ENCODE data around the gene ABCB11. TPM values are rescaled to one million over a fixed set of nuclear protein-coding genes. Genes with fewer than 3 reads are reported as not detected.

ABCB11 gene
- total and polyA plus RNA-seq, 7 donors = under 0.01 to 0.93 (median 0.55) TPM; not detected in 2

DNA sequence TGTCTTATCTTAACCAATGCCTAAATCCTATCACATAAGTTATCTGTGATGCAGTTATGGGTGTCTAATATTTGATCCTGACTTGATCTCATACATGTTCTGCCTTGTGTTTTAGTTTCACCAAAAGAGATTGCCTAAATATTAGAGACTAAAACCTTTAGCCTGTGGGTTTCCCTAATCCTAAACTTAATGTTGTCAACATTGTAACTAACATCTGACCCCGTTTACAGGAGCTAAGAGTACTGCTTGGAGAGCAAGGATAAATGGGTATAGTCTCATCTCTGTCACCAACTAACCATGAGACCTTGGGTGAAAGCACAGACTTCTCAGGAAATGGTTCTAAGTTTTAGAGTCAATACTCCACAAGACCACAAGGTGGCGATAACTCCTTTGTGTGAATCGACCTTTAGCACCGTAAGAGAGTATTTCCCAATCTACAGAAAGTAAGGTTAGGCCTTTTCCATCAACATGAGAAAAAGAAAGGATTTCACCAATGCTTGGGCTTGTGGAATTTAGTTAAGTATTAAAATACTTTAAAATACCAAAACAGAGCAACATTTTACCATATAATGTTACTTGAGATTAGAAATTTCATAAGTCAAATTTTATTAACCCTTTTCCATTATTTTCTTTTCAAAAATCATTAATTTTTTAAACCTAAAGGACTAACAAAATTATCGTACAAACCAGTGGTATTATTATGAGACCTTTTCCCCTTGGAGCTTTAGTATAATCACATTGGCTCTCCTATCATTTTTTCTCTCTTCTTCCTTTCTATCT lies 69.5 kb downstream of the ABCB11 start:
- H3K27ac ChIP-seq = no peak overlapping the region
- no peaks in the 10 kb centered on the region for H3K4me1 ChIP-seq
- H3K27me3 ChIP-seq = no peaks in the 10 kb centered on the region
- intact Hi-C loops (cut with DNase I) = loop anchor here (5.0 kb wide), 1 partner anchor 171 kb away; no protein-coding TSS in a partner anchor
- no peaks in the 10 kb centered on the region for H3K9me3 ChIP-seq
- 16 to 19% methylated on average over 5 of the region's 5 CpGs for WGBS, 2 donors
- no peak for DNase-seq
- TF ChIP-seq, protein P1, sequence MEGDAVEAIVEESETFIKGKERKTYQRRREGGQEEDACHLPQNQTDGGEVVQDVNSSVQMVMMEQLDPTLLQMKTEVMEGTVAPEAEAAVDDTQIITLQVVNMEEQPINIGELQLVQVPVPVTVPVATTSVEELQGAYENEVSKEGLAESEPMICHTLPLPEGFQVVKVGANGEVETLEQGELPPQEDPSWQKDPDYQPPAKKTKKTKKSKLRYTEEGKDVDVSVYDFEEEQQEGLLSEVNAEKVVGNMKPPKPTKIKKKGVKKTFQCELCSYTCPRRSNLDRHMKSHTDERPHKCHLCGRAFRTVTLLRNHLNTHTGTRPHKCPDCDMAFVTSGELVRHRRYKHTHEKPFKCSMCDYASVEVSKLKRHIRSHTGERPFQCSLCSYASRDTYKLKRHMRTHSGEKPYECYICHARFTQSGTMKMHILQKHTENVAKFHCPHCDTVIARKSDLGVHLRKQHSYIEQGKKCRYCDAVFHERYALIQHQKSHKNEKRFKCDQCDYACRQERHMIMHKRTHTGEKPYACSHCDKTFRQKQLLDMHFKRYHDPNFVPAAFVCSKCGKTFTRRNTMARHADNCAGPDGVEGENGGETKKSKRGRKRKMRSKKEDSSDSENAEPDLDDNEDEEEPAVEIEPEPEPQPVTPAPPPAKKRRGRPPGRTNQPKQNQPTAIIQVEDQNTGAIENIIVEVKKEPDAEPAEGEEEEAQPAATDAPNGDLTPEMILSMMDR (IDR thresholded peaks at IDR 0.05) = peak; percentile 53 to 69 (median 66)
- TF ChIP-seq EP300 (IDR thresholded peaks at IDR 0.05) = no peak
- H3K36me3 ChIP-seq = no peaks in the 10 kb centered on the region
- H3K4me3 ChIP-seq = no peak overlapping the region

DNA sequence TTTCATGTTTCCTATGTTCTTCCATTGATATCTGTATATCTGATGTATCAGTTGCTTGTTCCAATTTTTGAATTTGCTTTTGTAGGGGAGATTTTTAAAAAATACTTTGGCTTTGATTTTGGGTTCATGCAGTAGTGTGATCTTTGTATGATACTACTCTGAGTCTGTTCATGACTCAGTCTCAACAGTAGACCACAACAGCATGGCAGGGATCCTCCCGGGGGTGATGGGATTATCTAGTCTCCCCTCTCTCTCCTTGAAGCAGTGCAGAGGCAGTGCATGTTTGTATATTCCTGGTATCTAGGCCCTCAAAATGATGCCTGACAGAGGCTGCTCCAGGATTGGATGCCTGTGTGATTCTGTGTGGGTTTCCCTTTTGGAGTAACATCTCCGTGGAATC lies 74.7 kb downstream of the ABCB11 start:
- WGBS, 2 donors = 93 to 97% methylated on average over 2 of the region's 2 CpGs
- TF ChIP-seq, protein P1 (IDR thresholded peaks at IDR 0.05) = no peak
- TF ChIP-seq POLR2AphosphoS5 (IDR thresholded peaks at IDR 0.05) (no peak), POLR2A (IDR thresholded peaks at IDR 0.05) (no peak), EP300 (IDR thresholded peaks at IDR 0.05) (no peak)
- intact Hi-C loops (cut with DNase I) = no loop called here

DNA sequence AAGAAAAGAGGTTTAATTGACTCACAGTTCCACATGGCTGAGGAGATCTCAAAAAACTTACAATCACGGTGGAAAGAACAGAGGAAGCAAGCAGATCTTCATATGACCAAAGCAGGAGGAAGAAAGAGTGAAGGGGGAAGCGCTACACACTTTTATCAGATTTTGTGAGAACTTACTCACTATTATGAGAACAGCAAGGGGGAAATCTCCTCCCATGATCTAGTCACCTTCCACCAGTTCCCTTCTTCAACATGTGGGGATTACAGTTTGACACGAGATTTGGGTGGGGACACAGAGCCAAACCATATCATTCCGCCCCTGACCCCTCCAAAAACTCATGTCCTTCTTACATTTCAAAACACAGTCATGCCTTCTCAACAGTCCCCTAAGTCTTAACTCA lies 75.8 kb downstream of the ABCB11 start:
- Histone ChIP-seq H3K36me3 (no peaks in the 10 kb centered on the region), H3K27me3 (no peaks in the 10 kb centered on the region), H3K4me3 (no peak overlapping the region), H3K27ac (no peak overlapping the region), H3K4me1 (no peaks in the 10 kb centered on the region), H3K9me3 (no peaks in the 10 kb centered on the region)
- TF ChIP-seq POLR2A (IDR thresholded peaks at IDR 0.05) (no peak), EP300 (IDR thresholded peaks at IDR 0.05) (no peak), POLR2AphosphoS5 (IDR thresholded peaks at IDR 0.05) (no peak)
- TF ChIP-seq, protein P1 (IDR thresholded peaks at IDR 0.05) = no peak
- intact Hi-C loops (cut with DNase I) = no loop called here
- no peak for DNase-seq
- 91% methylated on average over 4 of the region's 4 CpGs for WGBS, 2 donors

More for the DNA sequence above, 74.7 kb downstream of the ABCB11 start:
- Histone ChIP-seq H3K36me3 (no peaks in the 10 kb centered on the region), H3K4me1 (no peaks in the 10 kb centered on the region), H3K9me3 (no peaks in the 10 kb centered on the region), H3K4me3 (no peak overlapping the region), H3K27me3 (no peaks in the 10 kb centered on the region), H3K27ac (no peak overlapping the region)
- DNase-seq = no peak

DNA sequence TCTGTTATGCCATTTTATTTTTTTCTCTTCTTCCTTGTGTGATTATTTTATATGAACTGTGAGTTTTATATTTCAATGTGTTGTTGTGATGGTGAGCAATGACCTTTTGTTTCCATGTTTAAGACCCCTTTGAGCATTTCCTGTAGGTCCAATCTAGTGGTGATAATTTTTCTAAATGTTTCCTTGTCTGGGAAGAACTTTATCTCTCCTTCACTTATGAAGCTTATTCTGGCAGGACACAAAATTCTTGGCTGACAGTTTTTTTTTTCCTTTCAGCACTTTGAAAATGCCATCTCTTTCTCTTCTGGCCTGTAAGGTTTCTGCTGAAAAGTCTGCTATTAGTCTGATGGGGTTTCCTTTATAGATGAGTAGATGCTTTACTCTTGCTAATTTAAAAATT lies 76.9 kb downstream of the ABCB11 start:
- Histone ChIP-seq H3K27me3 (no peaks in the 10 kb centered on the region), H3K27ac (no peak overlapping the region), H3K4me3 (no peak overlapping the region), H3K9me3 (no peaks in the 10 kb centered on the region), H3K36me3 (no peaks in the 10 kb centered on the region), H3K4me1 (no peaks in the 10 kb centered on the region)
- TF ChIP-seq, protein P1 (IDR thresholded peaks at IDR 0.05) = no peak
- TF ChIP-seq EP300 (IDR thresholded peaks at IDR 0.05) (no peak), POLR2A (IDR thresholded peaks at IDR 0.05) (no peak), POLR2AphosphoS5 (IDR thresholded peaks at IDR 0.05) (no peak)
- no peak for DNase-seq
- intact Hi-C loops (cut with DNase I) = no loop called here

DNA sequence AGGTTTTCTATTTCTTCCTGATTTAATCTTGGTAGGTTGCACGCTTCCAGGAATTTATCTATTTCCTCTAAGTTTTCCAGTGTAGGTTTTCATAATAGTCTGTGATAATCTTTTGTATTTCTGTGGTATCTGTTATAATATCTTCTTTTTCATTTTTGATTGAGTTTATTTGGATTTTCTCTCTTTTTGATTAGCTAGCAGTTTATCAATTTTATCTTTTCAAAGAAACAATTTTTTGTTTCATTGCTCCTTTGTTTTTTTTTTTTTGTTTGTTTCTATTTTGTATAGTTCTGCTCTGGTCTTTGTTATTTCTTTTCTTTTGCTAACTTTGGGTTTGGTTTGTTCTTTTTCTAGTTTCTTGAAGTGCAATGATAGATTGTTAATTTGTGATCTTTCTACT lies 78.7 kb downstream of the ABCB11 start:
- no peak for TF ChIP-seq POLR2A (IDR thresholded peaks at IDR 0.05)
- TF ChIP-seq, protein P1 (IDR thresholded peaks at IDR 0.05) = no peak
- no peak for TF ChIP-seq POLR2AphosphoS5 (IDR thresholded peaks at IDR 0.05)
- no peak for TF ChIP-seq EP300 (IDR thresholded peaks at IDR 0.05)
- no peaks in the 10 kb centered on the region for H3K27me3 ChIP-seq
- intact Hi-C loops (cut with DNase I) = no loop called here
- H3K4me3 ChIP-seq = no peak overlapping the region
- no peaks in the 10 kb centered on the region for H3K9me3 ChIP-seq
- no peaks in the 10 kb centered on the region for H3K4me1 ChIP-seq
- no peak overlapping the region for H3K27ac ChIP-seq
- H3K36me3 ChIP-seq = no peaks in the 10 kb centered on the region
- 87 to 94% methylated on average over 1 of the region's 1 CpG for WGBS, 2 donors
- DNase-seq = no peak

Measured in sigmoid colon (tissue), 7 donors.